Femur (tissue), 1 donor: ENCODE results near the gene RNF225.
"Not testable (repeated sequence)": the region's sequence is repeated elsewhere in the genome, so short reads cannot be mapped to it uniquely, and the experiment has no call there.

Experiments used
- DNase-seq: peaks from one replicate; pipeline ENCODE4 v3.0.0-alpha.2; 2017

Gene RNF225

DNA sequence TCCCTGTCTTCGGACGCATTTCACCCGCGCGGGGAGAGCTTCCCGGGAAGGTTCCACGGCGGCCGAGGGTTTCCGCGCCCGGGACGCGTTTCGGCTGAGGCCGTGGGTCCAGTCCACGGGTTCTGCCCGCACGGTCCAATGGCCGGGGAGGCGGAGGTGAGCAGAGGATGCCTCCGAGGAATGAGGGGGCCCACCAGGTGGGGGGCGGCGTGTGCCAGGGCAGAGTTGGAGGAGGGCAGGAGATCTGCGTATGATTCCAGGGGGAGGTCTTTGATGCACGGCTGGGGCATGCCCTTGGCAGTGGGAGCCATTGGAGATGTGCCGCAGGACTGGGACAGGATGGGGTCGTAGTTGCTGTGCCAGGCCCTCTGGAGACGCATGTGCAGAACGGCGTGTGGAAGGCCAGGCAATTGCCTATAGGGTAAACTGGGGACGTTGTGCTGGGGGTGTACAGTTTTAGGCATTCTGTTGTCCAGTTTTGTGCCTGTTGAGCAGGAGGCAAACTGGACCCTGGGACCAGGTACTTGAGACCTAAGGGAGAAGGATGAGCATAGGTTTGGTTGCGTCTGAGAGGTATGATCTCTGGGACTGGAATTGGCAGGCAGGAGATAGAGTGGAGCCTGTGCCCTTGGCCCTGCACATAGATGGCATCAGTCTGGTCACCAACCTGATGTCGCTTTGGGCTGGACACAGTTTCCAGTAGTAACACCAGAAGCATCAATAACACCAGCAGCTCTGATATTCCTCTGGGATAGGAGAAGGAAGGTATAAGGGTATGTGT, 13.7 kb downstream of the RNF225 start:
- DNase-seq, result peak; percentile 49

DNA sequence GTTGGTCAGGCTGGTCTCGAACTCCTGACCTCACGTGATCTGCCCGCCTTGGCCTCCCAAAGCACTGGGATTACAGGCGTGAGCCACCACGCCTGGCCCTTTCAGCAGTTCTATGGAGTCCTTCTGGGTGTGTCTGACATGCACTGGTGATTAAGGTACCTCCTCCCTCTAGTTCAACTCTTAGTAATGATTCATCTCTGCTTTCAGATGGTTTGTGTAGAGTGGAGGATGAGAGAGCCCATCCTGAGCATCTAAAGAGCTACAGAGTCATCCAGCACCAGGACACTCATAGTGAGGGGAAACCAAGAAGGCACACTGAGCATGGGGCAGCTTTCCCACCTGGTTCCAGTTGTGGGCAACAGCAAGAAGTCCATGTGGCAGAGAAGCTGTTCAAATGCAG, 21.1 kb downstream of the RNF225 start:
- no peak for DNase-seq

DNA sequence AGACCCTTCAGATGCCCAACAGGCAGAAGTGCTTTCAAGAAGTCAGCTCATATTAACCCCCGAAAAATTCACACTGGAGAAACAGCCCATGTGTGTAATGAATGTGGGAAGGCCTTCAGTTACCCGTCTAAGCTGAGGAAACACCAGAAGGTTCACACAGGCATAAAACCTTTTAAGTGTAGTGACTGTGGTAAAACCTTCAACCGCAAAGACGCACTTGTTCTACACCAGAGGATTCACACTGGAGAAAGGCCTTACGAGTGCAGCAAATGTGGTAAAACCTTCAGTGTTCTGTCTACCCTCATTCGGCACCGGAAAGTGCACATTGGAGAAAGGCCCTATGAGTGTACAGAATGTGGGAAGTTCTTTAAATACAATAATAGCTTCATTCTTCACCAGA, 21.6 kb downstream of the RNF225 start:
- DNase-seq, result no peak

DNA sequence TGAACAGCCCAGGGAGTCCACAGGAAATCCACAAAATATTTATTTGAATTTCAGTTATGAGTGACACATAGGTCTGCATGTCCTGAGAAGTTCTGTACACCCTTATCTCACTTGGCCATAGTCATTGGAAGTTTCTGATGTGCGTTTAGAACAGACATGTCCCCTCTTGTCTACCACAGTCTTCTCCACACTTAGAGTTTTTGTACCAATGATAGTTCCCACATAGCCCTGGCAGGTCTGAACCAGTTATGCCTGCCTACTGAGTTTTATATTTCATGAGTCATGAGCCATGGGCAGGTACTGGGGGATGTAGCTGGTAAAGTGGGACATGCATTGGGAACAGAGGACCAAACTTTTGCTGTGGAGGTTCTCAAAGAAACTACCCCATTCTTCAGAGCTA, 33.2 kb downstream of the RNF225 start:
- DNase-seq, result no peak

DNA sequence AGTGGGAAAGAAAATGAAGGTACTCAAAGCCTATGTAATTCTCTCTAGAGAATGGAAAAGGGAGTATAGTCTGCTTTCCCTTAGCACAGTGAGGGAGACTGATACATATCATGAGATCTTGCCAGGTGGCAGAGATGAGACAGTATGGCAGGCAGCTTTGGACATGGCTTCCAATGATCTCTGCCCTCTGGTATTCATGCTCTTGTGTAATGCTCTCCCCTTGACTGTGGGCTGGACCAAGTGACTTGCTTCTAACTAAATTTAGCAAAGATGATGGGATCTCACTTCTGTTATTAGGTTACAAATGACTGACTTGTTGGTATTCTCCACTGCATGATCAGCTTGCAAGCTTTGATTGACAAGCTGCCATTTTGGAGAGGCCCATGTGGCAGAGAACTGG, 34.3 kb downstream of the RNF225 start:
- no peak for DNase-seq

DNA sequence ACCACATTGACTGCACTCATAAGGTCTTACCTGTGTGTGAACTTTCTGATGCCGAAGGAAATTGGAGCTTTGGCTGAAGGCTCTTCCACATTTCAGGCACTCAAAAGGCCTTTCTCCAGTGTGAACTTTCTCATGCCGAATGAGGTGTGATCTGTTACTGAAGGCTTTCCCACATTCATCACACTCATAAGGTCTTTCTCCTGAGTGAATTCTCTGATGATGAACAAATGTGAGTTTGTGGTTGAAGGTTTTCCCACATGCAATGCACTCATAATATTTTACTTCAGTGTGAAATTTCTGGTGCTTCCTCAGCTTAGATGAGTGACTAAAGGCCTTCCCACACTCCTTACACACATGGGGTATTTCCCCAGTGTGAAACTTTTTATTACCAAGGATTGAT, 38.8 kb downstream of the RNF225 start:
- no peak for DNase-seq

DNA sequence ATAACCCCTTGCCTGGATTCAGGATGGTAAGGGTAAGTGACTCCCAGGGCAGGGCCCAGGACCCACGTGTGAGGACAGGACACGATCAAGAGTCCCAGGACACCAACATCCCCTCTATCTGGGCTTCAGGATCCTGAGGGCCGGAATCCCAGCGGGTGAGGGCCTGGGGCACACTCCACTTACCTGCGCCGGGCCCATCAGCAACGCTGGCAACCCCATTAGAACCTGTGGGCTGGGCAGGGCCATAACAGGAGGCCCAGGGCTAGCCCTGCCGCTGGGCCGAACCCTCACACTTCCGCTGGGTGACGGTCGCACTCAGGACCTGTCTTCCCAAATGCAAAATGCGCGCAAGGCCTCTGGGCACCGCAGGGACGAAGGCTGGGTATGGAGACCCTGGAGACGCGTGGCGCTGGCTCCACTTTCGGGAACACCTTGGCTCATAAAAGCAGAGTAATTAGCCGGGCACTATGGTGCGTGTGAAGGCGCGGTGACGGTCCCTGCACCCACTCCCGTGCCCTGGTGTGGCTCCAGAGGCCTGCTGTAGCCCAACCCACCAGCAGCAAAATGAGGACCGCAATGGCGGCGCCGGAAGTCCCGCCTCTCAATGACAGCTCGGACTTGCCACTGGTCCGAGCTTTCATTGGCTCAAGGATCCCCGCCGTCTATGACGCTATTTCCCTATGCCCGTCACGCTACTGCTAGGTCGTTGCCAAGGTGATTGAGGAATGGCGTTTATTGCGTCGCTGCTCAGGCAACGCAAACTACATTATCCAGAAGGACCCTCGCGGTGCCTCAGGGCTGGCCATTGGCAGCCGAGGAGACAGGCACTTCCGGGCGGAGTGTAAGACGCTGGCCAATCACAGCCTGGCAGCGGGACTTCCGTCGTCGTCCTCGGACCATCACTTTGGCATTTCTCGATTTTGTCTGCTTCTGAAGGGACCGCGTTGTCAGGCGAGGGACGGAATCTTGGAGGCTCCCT, 44.4 kb downstream of the RNF225 start, which contains the start of gene ZNF132:
Gene ZNF132 (minus strand): TSS at position 578 of the 979 bp plus-strand sequence. CDS start 332 bp downstream, at position 246.
- peak; percentile 99 for DNase-seq

DNA sequence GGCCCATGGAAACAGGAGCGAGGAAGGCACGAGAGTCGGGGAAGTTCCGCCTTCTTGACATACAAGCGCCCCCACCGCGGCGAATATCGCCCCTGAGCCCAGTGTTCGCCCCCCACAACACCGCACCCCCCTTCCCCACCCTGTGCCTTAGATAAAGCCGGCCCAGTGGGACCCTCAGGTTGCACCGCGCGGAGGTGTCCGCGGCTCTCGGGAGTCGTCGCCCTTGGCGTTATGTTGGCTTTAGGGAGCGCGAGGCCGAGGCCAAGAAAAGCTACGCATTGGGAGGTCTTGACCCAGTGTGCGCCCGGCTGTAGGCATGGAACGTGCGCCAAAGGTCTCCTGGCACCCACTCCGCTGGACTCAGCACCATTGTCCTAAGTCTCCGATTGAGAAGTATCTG, 45.1 kb downstream of the RNF225 start:
- DNase-seq, result peak; percentile 34

DNA sequence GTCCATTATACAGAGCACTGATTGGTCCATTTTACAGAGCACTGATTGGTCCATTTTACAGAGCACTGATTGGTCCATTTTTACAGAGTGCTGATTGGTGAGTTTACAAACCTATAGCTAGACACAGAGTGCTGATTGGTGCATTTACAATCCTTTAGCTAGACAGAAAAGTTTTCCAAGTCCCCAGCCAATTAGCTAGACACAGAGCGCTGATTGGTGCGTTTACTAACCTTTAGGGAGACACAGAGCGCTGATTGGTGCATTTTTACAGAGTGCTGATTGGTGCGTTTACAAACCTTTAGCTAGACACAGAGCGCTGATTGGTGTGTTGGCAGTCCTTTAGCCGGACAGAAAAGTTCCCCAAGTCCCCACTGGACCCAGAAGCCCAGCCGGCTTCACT, 47.5 kb downstream of the RNF225 start:
- DNase-seq, result not testable (repeated sequence)
